Measurements from ENCODE around the gene DOCK8. TPM values are rescaled to one million over a fixed set of nuclear protein-coding genes. Genes with fewer than 3 reads are reported as not detected.

Gene DOCK8
- total RNA-seq, 3 donors from 2014 or later = 18.4 to 34.1 (median 20.8) TPM

GRCh38 chr9:304106-304505, 89.4 kb downstream of the DOCK8 start:
- no peaks in the 10 kb centered on the region for H3K4me1 ChIP-seq
- peak in 1 of 3 donors; percentile 32 for TF ChIP-seq CTCF (IDR thresholded peaks at IDR 0.05)
- TF ChIP-seq POLR2A (IDR thresholded peaks at IDR 0.05) = no peak
- H3K4me3 ChIP-seq = peak overlapping the region in 2 of 3 donors; percentile 31 to 52
- no peaks in the 10 kb centered on the region for H3K9me3 ChIP-seq
- H3K27me3 ChIP-seq = no peaks in the 10 kb centered on the region
- no peaks in the 10 kb centered on the region for H3K36me3 ChIP-seq
- DNase-seq (ENCODE audit: low spot score in 2 of 2) = peak; percentile 60 to 70
- peak overlapping the region; percentile 85 to 92 for H3K27ac ChIP-seq
- intact Hi-C loops (cut with DNase I; ENCODE audit: low total_unique reads) = no loop called here

GRCh38 chr9:304519-305185, 90.0 kb downstream of the DOCK8 start:
- Histone ChIP-seq H3K36me3 (no peaks in the 10 kb centered on the region), H3K4me1 (no peaks in the 10 kb centered on the region), H3K9me3 (no peaks in the 10 kb centered on the region), H3K27me3 (no peaks in the 10 kb centered on the region), H3K27ac (peak overlapping the region; percentile 85 to 92), H3K4me3 (peak overlapping the region in 2 of 3 donors; percentile 31 to 52)
- intact Hi-C loops (cut with DNase I; ENCODE audit: low total_unique reads) = no loop called here
- TF ChIP-seq POLR2AphosphoS5 (IDR thresholded peaks at IDR 0.05) (peak in 2 of 3 donors; percentile 20 to 70), POLR2A (IDR thresholded peaks at IDR 0.05) (no peak), CTCF (IDR thresholded peaks at IDR 0.05) (no peak)
- DNase-seq (ENCODE audit: low spot score in 2 of 2) = peak; percentile 66 to 69

- TF ChIP-seq CTCF (IDR thresholded peaks at IDR 0.05) (no peak), POLR2AphosphoS5 (IDR thresholded peaks at IDR 0.05) (no peak), POLR2A (IDR thresholded peaks at IDR 0.05) (no peak)
- Histone ChIP-seq H3K36me3 (no peaks in the 10 kb centered on the region), H3K4me3 (no peak overlapping the region), H3K27me3 (no peaks in the 10 kb centered on the region), H3K9me3 (no peaks in the 10 kb centered on the region), H3K4me1 (no peaks in the 10 kb centered on the region), H3K27ac (no peak overlapping the region)
- intact Hi-C loops (cut with DNase I; ENCODE audit: low total_unique reads) = no loop called here
- DNase-seq (ENCODE audit: low spot score in 2 of 2) = no peak
Measured at GRCh38 chr9:306907-307306, 92.2 kb downstream of the DOCK8 start.

- Histone ChIP-seq H3K4me3 (no peak overlapping the region), H3K36me3 (no peaks in the 10 kb centered on the region), H3K27ac (no peak overlapping the region), H3K9me3 (no peaks in the 10 kb centered on the region), H3K27me3 (no peaks in the 10 kb centered on the region), H3K4me1 (no peaks in the 10 kb centered on the region)
- DNase-seq (ENCODE audit: low spot score in 2 of 2) = no peak
- intact Hi-C loops (cut with DNase I; ENCODE audit: low total_unique reads) = no loop called here
- TF ChIP-seq POLR2A (IDR thresholded peaks at IDR 0.05) (no peak), POLR2AphosphoS5 (IDR thresholded peaks at IDR 0.05) (no peak), CTCF (IDR thresholded peaks at IDR 0.05) (no peak)
Measured at GRCh38 chr9:311841-312240, 97.2 kb downstream of the DOCK8 start.

- Histone ChIP-seq H3K4me3 (no peak overlapping the region), H3K4me1 (no peaks in the 10 kb centered on the region), H3K27ac (no peak overlapping the region), H3K27me3 (no peaks in the 10 kb centered on the region), H3K9me3 (no peaks in the 10 kb centered on the region), H3K36me3 (no peaks in the 10 kb centered on the region)
- DNase-seq (ENCODE audit: low spot score in 2 of 2) = no peak
- no peak for TF ChIP-seq POLR2AphosphoS5 (IDR thresholded peaks at IDR 0.05)
- TF ChIP-seq POLR2A (IDR thresholded peaks at IDR 0.05) = no peak
- intact Hi-C loops (cut with DNase I; ENCODE audit: low total_unique reads) = no loop called here
Measured at GRCh38 chr9:312596-313320, 98.1 kb downstream of the DOCK8 start.
